SW480 (cell line): ENCODE results near the gene CHD9.

Source experiments
- DNase-seq: peaks from one replicate; pipeline ENCODE4 v3.0.0-alpha.2; 2016; ENCODE audit warnings: low spot score

Gene CHD9

DNA sequence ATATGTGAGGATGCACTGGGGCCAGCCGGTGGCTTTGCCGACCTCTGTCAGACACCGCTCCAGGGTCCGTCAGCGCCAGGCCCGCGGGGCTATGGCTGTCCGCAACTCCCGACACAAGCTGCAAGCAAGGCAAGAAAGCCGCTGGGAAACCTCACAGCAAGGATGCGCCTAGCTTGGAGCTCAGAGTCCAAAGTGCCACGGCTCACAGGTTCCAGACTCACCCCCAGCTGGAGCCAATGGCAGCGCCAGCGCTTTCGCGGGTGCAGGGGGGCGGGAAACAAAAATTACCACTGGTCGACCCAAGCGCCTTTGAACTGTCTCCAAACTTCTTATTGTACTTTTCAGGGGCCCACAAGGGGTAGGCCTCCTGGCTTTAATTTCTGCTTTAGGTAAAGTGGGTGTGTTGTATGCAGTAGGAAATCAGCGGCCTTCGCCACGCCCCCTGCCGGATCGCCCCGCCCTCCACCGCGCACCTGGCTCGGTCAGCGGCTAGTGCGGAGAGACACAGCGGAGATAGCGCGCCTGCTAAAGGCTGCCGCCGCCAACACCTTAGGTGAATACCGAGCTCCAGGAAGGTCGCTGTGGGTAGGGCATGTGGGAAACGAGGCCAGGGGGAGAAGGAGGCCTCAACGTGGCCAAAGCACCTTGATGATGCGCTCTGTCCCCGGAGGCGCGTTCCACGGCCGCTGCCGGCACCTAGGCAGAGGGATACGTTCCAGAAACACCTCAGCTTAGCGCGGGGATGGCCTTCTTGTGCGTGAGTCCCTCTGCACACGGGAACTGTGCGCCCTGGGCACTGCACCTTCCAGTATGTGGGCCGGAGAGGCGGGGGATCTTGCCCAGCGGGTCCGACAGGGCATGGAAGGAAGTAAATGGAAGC is 318.4 kb downstream of the CHD9 start:
- peak; percentile 80 for DNase-seq

- no peak for DNase-seq
Observed at GRCh38 chr16:53374800-53375199, 320.0 kb downstream of the CHD9 start.

DNA sequence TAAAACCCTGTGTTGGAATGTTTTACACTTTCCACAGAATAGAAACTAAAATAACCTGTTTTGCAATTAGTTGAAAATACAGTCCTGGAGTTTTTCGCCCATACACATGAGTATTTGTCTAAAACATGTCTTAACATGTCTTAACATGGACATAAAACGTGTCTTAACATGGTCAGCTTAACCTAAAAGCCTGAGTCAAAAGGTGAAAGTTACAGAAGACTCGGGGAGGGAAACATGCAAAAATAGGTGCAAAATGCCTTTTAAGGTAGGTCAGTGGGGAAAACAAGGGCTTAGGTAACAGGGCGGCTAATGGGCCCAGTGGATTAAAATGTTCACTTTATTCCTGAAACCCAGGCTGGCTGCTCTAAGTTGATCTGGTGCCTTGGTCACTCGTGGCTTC is 323.3 kb downstream of the CHD9 start:
- no peak for DNase-seq
